ENCODE measurements around the gene NUMA1. TPM values are rescaled to one million over a fixed set of nuclear protein-coding genes. Genes with fewer than 3 reads are reported as not detected.
A peak's percentile ranks its signal among the peaks of the same experiment; 100 is the strongest.

Gene NUMA1
- total and polyA plus RNA-seq, 9 donors = 118 to 197 (median 166) TPM

- peak; percentile 96 for DNase-seq
- 0% methylated on average over 20 of the region's 23 CpGs for WGBS (ENCODE audit: insufficient coverage)
- H3K4me1 ChIP-seq (ENCODE audit: control insufficient read depth, insufficient read depth, low read length) = peaks cover 50% of the 10 kb centered on the region
- H3K36me3 ChIP-seq (ENCODE audit: control insufficient read depth, insufficient read depth, low read length) = peaks cover 6% of the 10 kb centered on the region
- peak overlapping the region; percentile 98 for H3K27ac ChIP-seq (ENCODE audit: low read length)
- no peaks in the 10 kb centered on the region for H3K9me3 ChIP-seq (replicated peaks; ENCODE audit: control insufficient read depth, low read depth, low read length)
- no peaks in the 10 kb centered on the region for H3K27me3 ChIP-seq (ENCODE audit: control insufficient read depth, insufficient read depth, low read length)
- peak overlapping the region; percentile 75 for H3K4me3 ChIP-seq (ENCODE audit: low read length)
Observed at GRCh38 chr11:72041364-72042063, 38.8 kb downstream of the NUMA1 start.

- Histone ChIP-seq H3K4me1 (ENCODE audit: control insufficient read depth, insufficient read depth, low read length) (peaks cover 46% of the 10 kb centered on the region), H3K36me3 (ENCODE audit: control insufficient read depth, insufficient read depth, low read length) (peaks cover 6% of the 10 kb centered on the region), H3K27ac (ENCODE audit: low read length) (peak overlapping the region; percentile 98), H3K9me3 (replicated peaks; ENCODE audit: control insufficient read depth, low read depth, low read length) (no peaks in the 10 kb centered on the region), H3K4me3 (ENCODE audit: low read length) (peak overlapping the region; percentile 75), H3K27me3 (ENCODE audit: control insufficient read depth, insufficient read depth, low read length) (no peaks in the 10 kb centered on the region)
- WGBS (ENCODE audit: insufficient coverage) = 0% methylated on average over 7 of the region's 23 CpGs
- peak; percentile 99 for DNase-seq
Observed at GRCh38 chr11:72040491-72041363, 39.6 kb downstream of the NUMA1 start.

- Histone ChIP-seq H3K36me3 (ENCODE audit: control insufficient read depth, insufficient read depth, low read length) (peaks cover 14% of the 10 kb centered on the region), H3K4me3 (ENCODE audit: low read length) (peak overlapping the region; percentile 75), H3K9me3 (replicated peaks; ENCODE audit: control insufficient read depth, low read depth, low read length) (no peaks in the 10 kb centered on the region), H3K27me3 (ENCODE audit: control insufficient read depth, insufficient read depth, low read length) (no peaks in the 10 kb centered on the region), H3K27ac (ENCODE audit: low read length) (peak overlapping the region; percentile 98), H3K4me1 (ENCODE audit: control insufficient read depth, insufficient read depth, low read length) (peaks cover 44% of the 10 kb centered on the region)
- peak; percentile 61 for DNase-seq
- 5% methylated on average over 4 of the region's 6 CpGs for WGBS (ENCODE audit: insufficient coverage)
Observed at GRCh38 chr11:72039856-72040401, 40.4 kb downstream of the NUMA1 start.

GRCh38 chr11:72039031-72039855 lies 41.1 kb downstream of the NUMA1 start:
- H3K36me3 ChIP-seq (ENCODE audit: control insufficient read depth, insufficient read depth, low read length) = peaks cover 19% of the 10 kb centered on the region
- peak overlapping the region; percentile 75 for H3K4me3 ChIP-seq (ENCODE audit: low read length)
- no peaks in the 10 kb centered on the region for H3K9me3 ChIP-seq (replicated peaks; ENCODE audit: control insufficient read depth, low read depth, low read length)
- H3K4me1 ChIP-seq (ENCODE audit: control insufficient read depth, insufficient read depth, low read length) = peaks cover 44% of the 10 kb centered on the region
- peak overlapping the region; percentile 98 for H3K27ac ChIP-seq (ENCODE audit: low read length)
- 28% methylated on average over 2 of the region's 5 CpGs for WGBS (ENCODE audit: insufficient coverage)
- DNase-seq = peak; percentile 76
- H3K27me3 ChIP-seq (ENCODE audit: control insufficient read depth, insufficient read depth, low read length) = no peaks in the 10 kb centered on the region

GRCh38 chr11:72038491-72038890 lies 41.9 kb downstream of the NUMA1 start:
- H3K27me3 ChIP-seq (ENCODE audit: control insufficient read depth, insufficient read depth, low read length) = no peaks in the 10 kb centered on the region

GRCh38 chr11:72037554-72038311 lies 42.6 kb downstream of the NUMA1 start:
- DNase-seq = peak; percentile 80
- WGBS (ENCODE audit: insufficient coverage) = 16% methylated on average over 4 of the region's 4 CpGs
- H3K4me3 ChIP-seq (ENCODE audit: low read length) = peak overlapping the region; percentile 75
- peak overlapping the region; percentile 98 for H3K27ac ChIP-seq (ENCODE audit: low read length)
- peaks cover 29% of the 10 kb centered on the region for H3K36me3 ChIP-seq (ENCODE audit: control insufficient read depth, insufficient read depth, low read length)
- peaks cover 43% of the 10 kb centered on the region for H3K4me1 ChIP-seq (ENCODE audit: control insufficient read depth, insufficient read depth, low read length)
- no peaks in the 10 kb centered on the region for H3K9me3 ChIP-seq (replicated peaks; ENCODE audit: control insufficient read depth, low read depth, low read length)
- H3K27me3 ChIP-seq (ENCODE audit: control insufficient read depth, insufficient read depth, low read length) = no peaks in the 10 kb centered on the region

More at GRCh38 chr11:72038491-72038890, 41.9 kb downstream of the NUMA1 start:
- H3K36me3 ChIP-seq (ENCODE audit: control insufficient read depth, insufficient read depth, low read length) = peaks cover 23% of the 10 kb centered on the region
- H3K4me1 ChIP-seq (ENCODE audit: control insufficient read depth, insufficient read depth, low read length) = peaks cover 44% of the 10 kb centered on the region
- H3K9me3 ChIP-seq (replicated peaks; ENCODE audit: control insufficient read depth, low read depth, low read length) = no peaks in the 10 kb centered on the region
- peak overlapping the region; percentile 98 for H3K27ac ChIP-seq (ENCODE audit: low read length)
- 0% methylated on average over 1 of the region's 2 CpGs for WGBS (ENCODE audit: insufficient coverage)
- DNase-seq = peak; percentile 93
- peak overlapping the region; percentile 75 for H3K4me3 ChIP-seq (ENCODE audit: low read length)

- 36% methylated on average over 2 of the region's 3 CpGs for WGBS (ENCODE audit: insufficient coverage)
- no peak overlapping the region for H3K27ac ChIP-seq (ENCODE audit: low read length)
- peaks cover 34% of the 10 kb centered on the region for H3K4me1 ChIP-seq (ENCODE audit: control insufficient read depth, insufficient read depth, low read length)
- H3K27me3 ChIP-seq (ENCODE audit: control insufficient read depth, insufficient read depth, low read length) = no peaks in the 10 kb centered on the region
- H3K9me3 ChIP-seq (replicated peaks; ENCODE audit: control insufficient read depth, low read depth, low read length) = no peaks in the 10 kb centered on the region
- no peak overlapping the region for H3K4me3 ChIP-seq (ENCODE audit: low read length)
- H3K36me3 ChIP-seq (ENCODE audit: control insufficient read depth, insufficient read depth, low read length) = peaks cover 32% of the 10 kb centered on the region
- DNase-seq = no peak
Observed at GRCh38 chr11:72036687-72037086, 43.7 kb downstream of the NUMA1 start.

GRCh38 chr11:72030472-72031045 lies 49.8 kb downstream of the NUMA1 start:
- Histone ChIP-seq H3K27me3 (ENCODE audit: control insufficient read depth, insufficient read depth, low read length) (no peaks in the 10 kb centered on the region), H3K27ac (ENCODE audit: low read length) (no peak overlapping the region), H3K4me1 (ENCODE audit: control insufficient read depth, insufficient read depth, low read length) (peaks cover 10% of the 10 kb centered on the region), H3K36me3 (ENCODE audit: control insufficient read depth, insufficient read depth, low read length) (peaks cover 80% of the 10 kb centered on the region), H3K9me3 (replicated peaks; ENCODE audit: control insufficient read depth, low read depth, low read length) (no peaks in the 10 kb centered on the region), H3K4me3 (ENCODE audit: low read length) (no peak overlapping the region)
- peak; percentile 68 for DNase-seq
- no CpG with 5 or more reads among the region's 1 CpG for WGBS (ENCODE audit: insufficient coverage)

- no peaks in the 10 kb centered on the region for H3K27me3 ChIP-seq (ENCODE audit: control insufficient read depth, insufficient read depth, low read length)
- H3K9me3 ChIP-seq (replicated peaks; ENCODE audit: control insufficient read depth, low read depth, low read length) = no peaks in the 10 kb centered on the region
- H3K4me1 ChIP-seq (ENCODE audit: control insufficient read depth, insufficient read depth, low read length) = peaks cover 13% of the 10 kb centered on the region
- H3K4me3 ChIP-seq (ENCODE audit: low read length) = no peak overlapping the region
- no peak overlapping the region for H3K27ac ChIP-seq (ENCODE audit: low read length)
- peak; percentile 72 for DNase-seq
- peaks cover 91% of the 10 kb centered on the region for H3K36me3 ChIP-seq (ENCODE audit: control insufficient read depth, insufficient read depth, low read length)
- WGBS (ENCODE audit: insufficient coverage) = no CpG with 5 or more reads among the region's 1 CpG
Observed at GRCh38 chr11:72026090-72026489, 54.3 kb downstream of the NUMA1 start.

Data from muscle of leg (tissue), 11 donors.